Transverse colon (tissue), 4 donors: Measurements from ENCODE around the gene MAP3K8. TPM values are rescaled to one million over a fixed set of nuclear protein-coding genes. Genes with fewer than 3 reads are reported as not detected.
A peak's percentile ranks its signal among the peaks of the same experiment; 100 is the strongest.

Experiments used
- DNase-seq: peaks from one replicate; pipeline ENCODE4 v3.0.0-alpha.2; 2019
- H3K27ac ChIP-seq, 4 donors: fragments of 200-600 bp; sonication (generic); 2 replicates each; pipeline ENCODE4 v1.5.1; 2016 to 2018; ENCODE audit warnings: inconsistent platforms in 4 of 4
- H3K27me3 ChIP-seq: fragments of 200-600 bp; sonication (generic); 2 replicates; pipeline ENCODE4 v1.5.1; 2017; ENCODE audit warnings: inconsistent platforms
- H3K36me3 ChIP-seq, 4 donors: fragments of 200-600 bp; sonication (generic); 2 replicates each; pipeline ENCODE4 v1.5.1; 2017 to 2019; ENCODE audit warnings: inconsistent platforms in 4 of 4
- H3K4me1 ChIP-seq, 4 donors: fragments of 200-600 bp; sonication (generic); 2 replicates each; pipeline ENCODE4 v1.5.1; 2017 to 2020; ENCODE audit warnings: inconsistent platforms in 4 of 4
- H3K4me3 ChIP-seq, 4 donors: fragments of 200-600 bp; sonication (generic); 1 replicate in 1 of 4; 2 replicates in 3 of 4; pipeline versions ENCODE4 v1.5.1 to v1.6.1; 2017 to 2019; ENCODE audit warnings: inconsistent platforms in 4 of 4
- H3K9me3 ChIP-seq, 2 donors: fragments of 200-600 bp; sonication (generic); 2 replicates each; pipeline ENCODE4 v1.5.1; 2017 to 2019; ENCODE audit warnings: inconsistent platforms in 2 of 2
- CTCF ChIP-seq, 5 experiments: fragments of 200-600 bp in 3 of 5; fragments of 450-650 bp in 2 of 5; sonication (generic) in 3 of 5; IDR thresholded peaks; 1 replicate in 2 of 5; 2 replicates in 3 of 5; pipeline ENCODE4 v1.5.1; 2016 to 2017; ENCODE audit warnings: antibody characterized with exemption in 5 of 5, inconsistent platforms in 3 of 5, mild to moderate bottlenecking in 2 of 5, moderate library complexity in 1 of 5
- EP300 ChIP-seq: sonication (generic); formaldehyde crosslinking; IDR thresholded peaks from one replicate; pipeline ENCODE4 v1.6.1; 2017; ENCODE audit warnings: antibody characterized with exemption, low read depth
- POLR2A ChIP-seq: fragments of 450-650 bp; IDR thresholded peaks from one replicate; pipeline ENCODE4 v1.6.1; 2016; ENCODE audit warnings: antibody characterized with exemption, mild to moderate bottlenecking, moderate library complexity
- POLR2AphosphoS5 ChIP-seq, 3 donors: sonication (generic); formaldehyde crosslinking; IDR thresholded peaks; one replicate each; pipeline ENCODE4 v1.6.1; 2016; ENCODE audit warnings: antibody characterized with exemption in 3 of 3
- WGBS, 2 donors: methylation state at CpG; one replicate each; pipeline ENCODE4 v1.1.5; 2018; ENCODE audit warnings: low coverage in 1 of 2; 5-methylcytosine and 5-hydroxymethylcytosine counted together
- in situ Hi-C, 4 donors: fragments of 200-750 bp; cut with MboI; loops; one replicate each; pipeline versions ENCODE4 v1.15.0 to v1.15.1; 2017; ENCODE audit warnings: low sequenced_read_pairs in 3 of 4, low pct_ligation_motif_present in 1 of 4, low pct_unique_long_range_greater_than_20kb in 1 of 4
- intact Hi-C: fragments of 100-400 bp; cut with DNase I; formaldehyde crosslinking; loops from one replicate; pipeline ENCODE4 v1.15.1; 2023; ENCODE audit warnings: low total_unique reads
- total RNA-seq, 4 donors: library from RNA; depleted of rRNA; stranded (reverse); fragments of >200 nt; gene quantifications; one replicate each; pipeline ENCODE4 v1.1.0, GENCODE V29; 2016

MAP3K8 gene
- total RNA-seq, 4 donors from 2014 or later = 2.2 to 26.7 (median 11.8) TPM

DNA sequence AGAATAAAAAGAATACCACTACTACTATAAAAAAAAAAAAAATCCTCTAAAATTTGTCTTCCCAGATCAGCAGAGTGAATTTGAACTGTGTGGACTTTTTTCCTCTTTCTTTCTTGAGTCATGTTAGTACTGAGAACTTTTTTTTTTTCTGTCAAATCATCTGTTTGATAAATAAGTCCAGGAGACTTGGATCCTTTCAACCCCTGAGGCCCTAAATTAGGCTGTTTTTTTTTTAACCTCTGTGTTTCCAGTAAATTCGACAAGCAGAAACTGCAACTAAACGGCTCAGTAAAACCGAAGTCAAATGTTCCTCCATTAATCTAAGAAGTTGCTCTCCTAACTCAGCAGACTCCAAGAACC, 2.7 kb downstream of the MAP3K8 start:
- peaks cover 20 to 52% (median 38%) of the 10 kb centered on the region in 4 donors for H3K4me1 ChIP-seq
- in situ Hi-C loops = no loop called here

GRCh38 chr10:30437031-30437841, 3.3 kb downstream of the MAP3K8 start:
- 33 to 47% methylated on average over 5 to 13 of the region's 13 CpGs for WGBS, 2 donors
- Histone ChIP-seq H3K36me3 (peaks cover 0 to 4% (median 0%) of the 10 kb centered on the region in 4 donors), H3K4me3 (peak overlapping the region in 3 of 4 donors; percentile 8 to 87 (median 11)), H3K4me1 (peaks cover 20 to 46% (median 36%) of the 10 kb centered on the region in 4 donors), H3K27ac (peak overlapping the region; percentile 98 to 99 (median 99)), H3K9me3 (no peaks in the 10 kb centered on the region), H3K27me3 (no peaks in the 10 kb centered on the region)
- no peak for DNase-seq
- in situ Hi-C loops (no loop called here), intact Hi-C loops (no loop called here)
- TF ChIP-seq POLR2AphosphoS5 (IDR thresholded peaks at IDR 0.05) (no peak), POLR2A (no peak), EP300 (no peak), CTCF (IDR thresholded peaks at IDR 0.05) (no peak)

More for the DNA sequence above, 2.7 kb downstream of the MAP3K8 start:
- TF ChIP-seq EP300 (no peak), CTCF (IDR thresholded peaks at IDR 0.05) (no peak), POLR2AphosphoS5 (IDR thresholded peaks at IDR 0.05) (no peak)
- intact Hi-C loops = no loop called here
- H3K4me3 ChIP-seq = peak overlapping the region in 2 of 4 donors; percentile 8 to 87
- peak overlapping the region; percentile 98 to 99 (median 99) for H3K27ac ChIP-seq
- no peaks in the 10 kb centered on the region for H3K27me3 ChIP-seq
- WGBS, 2 donors = 14 to 28% methylated on average over 2 to 3 of the region's 3 CpGs
- DNase-seq = no peak
- no peaks in the 10 kb centered on the region for H3K9me3 ChIP-seq
- H3K36me3 ChIP-seq = peaks cover 0 to 4% (median 0%) of the 10 kb centered on the region in 4 donors

DNA sequence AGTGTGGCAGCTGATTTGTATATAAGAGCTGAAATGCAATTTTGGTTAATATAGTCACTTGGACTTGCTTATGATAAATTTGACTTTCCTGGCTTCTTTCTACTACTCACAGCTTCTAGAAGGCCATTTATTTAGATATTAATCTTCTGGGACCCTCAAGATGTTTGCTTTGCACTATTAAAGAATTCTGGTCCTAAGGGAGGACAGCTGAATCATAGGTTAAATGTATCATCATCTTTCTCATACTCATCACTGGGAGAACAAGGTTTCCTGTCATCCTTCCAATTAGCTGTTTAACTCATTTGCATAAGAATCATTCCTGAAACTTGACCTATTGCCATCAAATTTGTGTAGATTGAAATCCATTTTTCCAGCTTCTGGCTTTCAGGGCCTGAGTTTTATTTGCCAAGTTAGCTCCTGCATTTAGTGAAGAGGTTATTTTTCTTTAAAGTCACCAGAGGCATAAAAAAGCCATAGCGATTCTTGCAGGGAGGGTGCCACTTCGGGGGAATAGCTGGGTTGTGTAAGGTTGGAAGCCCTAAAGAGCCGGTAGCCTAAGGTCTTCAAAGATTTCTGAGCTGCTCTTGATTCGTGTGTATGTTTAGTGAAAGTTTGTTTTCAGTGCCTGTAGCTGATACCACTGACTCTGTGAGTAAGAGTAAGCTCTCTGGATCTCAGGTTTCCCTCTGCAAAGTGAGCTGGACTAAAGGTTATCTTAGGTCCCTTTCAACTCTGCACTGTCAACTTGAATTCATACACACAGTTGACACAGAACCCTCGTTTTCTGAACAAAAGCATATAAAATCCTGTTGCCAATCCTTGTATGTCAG, 4.3 kb downstream of the MAP3K8 start:
- Histone ChIP-seq H3K27me3 (no peaks in the 10 kb centered on the region), H3K9me3 (no peaks in the 10 kb centered on the region), H3K4me1 (peaks cover 20 to 41% (median 30%) of the 10 kb centered on the region in 4 donors), H3K27ac (peak overlapping the region; percentile 98 to 99 (median 99)), H3K36me3 (peaks cover 0 to 4% (median 0%) of the 10 kb centered on the region in 4 donors), H3K4me3 (peak overlapping the region in 2 of 4 donors; percentile 11 to 87)
- no peak for TF ChIP-seq POLR2A
- no peak for TF ChIP-seq EP300
- no peak for TF ChIP-seq CTCF (IDR thresholded peaks at IDR 0.05)
- TF ChIP-seq POLR2AphosphoS5 (IDR thresholded peaks at IDR 0.05) = no peak
- 42 to 50% methylated on average over 3 to 5 of the region's 5 CpGs for WGBS, 2 donors
- no peak for DNase-seq
- intact Hi-C loops (no loop called here), in situ Hi-C loops (no loop called here)

DNA sequence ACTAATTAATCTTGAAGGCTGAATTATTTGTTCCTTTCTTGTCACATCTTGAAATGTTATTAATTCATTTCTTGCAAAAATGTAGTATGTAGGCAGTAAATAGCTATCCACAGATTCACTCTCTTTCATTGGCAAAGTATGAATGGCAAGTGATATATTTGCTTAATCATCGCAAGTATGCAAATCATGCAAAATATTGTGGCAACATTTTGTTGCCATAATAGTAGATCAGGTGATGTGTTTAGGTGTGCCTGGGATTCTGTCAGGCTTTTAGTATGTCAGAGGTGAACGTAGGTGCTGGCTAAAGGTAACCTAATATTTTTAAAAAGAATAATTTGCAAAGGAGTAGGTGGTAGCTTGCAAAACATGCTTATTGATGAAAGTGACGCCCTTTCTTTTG, 5.9 kb downstream of the MAP3K8 start:
- Histone ChIP-seq H3K4me1 (peaks cover 20 to 47% (median 30%) of the 10 kb centered on the region in 4 donors), H3K27me3 (no peaks in the 10 kb centered on the region), H3K27ac (no peak overlapping the region), H3K9me3 (no peaks in the 10 kb centered on the region), H3K4me3 (no peak overlapping the region), H3K36me3 (peaks cover 0 to 4% (median 0%) of the 10 kb centered on the region in 4 donors)
- in situ Hi-C loops = no loop called here
- DNase-seq = no peak
- WGBS, 2 donors = 92 to 96% methylated on average over 3 of the region's 3 CpGs
- intact Hi-C loops = no loop called here
- no peak for TF ChIP-seq POLR2A
- no peak for TF ChIP-seq CTCF (IDR thresholded peaks at IDR 0.05)
- TF ChIP-seq EP300 = no peak
- no peak for TF ChIP-seq POLR2AphosphoS5 (IDR thresholded peaks at IDR 0.05)
